Activated CD4-positive, alpha-beta T cell treated with anti-CD3 and anti-CD28 coated beads, Interleukin-2, amount 50 U/mL, for 16 hours (primary cell): ENCODE data around the gene FYB2.
A peak's percentile ranks its signal among the peaks of the same experiment; 100 is the strongest.

ENCODE experiments used
- DNase-seq: peaks from one replicate; pipeline ENCODE4 v3.0.0-alpha.2; 2020

FYB2 gene

GRCh38 chr1:56831871-56832693 is 12.9 kb upstream of the FYB2 start:
- DNase-seq = peak; percentile 64

DNA sequence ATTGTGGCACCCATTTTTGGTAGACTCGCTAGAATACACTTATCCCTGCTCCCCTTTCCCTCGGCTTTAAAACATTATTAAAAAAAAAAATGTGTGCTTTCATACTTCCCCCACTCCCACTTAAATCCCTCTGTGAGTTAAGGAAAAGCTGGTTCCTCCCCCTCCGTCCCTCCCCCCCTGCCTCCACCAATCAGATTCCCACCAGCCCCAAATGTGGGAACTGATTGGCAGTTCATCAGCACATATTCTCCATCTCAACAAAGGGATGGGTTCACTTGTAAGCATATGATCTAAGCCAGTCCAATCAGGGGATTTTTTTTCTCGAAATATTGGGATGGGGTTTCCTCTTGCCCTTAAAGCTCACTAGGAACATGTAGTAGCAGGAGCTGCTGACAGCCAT is 10.8 kb upstream of the FYB2 start:
- DNase-seq = no peak

GRCh38 chr1:56827711-56828110 is 8.5 kb upstream of the FYB2 start:
- DNase-seq = no peak

GRCh38 chr1:56825436-56825835 is 6.2 kb upstream of the FYB2 start:
- no peak for DNase-seq

DNA sequence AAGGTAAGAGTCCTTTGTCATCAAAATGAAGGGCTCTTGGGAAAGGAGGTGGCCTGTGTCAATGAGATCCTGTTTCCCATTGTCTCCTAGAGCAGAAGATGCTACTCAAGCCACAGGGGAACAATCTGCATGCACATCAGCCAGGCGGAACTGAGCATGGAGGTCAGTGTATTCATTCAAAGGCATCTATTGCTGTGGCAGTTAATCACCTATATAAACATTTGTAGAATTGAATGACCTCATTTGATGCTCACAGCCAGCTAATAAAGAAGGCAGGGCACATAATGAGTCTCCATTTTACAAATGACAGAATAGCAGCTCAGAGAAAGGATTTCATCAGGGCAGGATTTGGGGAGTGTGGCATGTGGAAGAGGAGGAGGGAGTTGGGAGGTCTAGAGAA is 5.7 kb upstream of the FYB2 start:
- no peak for DNase-seq

- DNase-seq = no peak
These were observed 5.1 kb upstream of the FYB2 start for GRCh38 chr1:56824271-56824670.

DNA sequence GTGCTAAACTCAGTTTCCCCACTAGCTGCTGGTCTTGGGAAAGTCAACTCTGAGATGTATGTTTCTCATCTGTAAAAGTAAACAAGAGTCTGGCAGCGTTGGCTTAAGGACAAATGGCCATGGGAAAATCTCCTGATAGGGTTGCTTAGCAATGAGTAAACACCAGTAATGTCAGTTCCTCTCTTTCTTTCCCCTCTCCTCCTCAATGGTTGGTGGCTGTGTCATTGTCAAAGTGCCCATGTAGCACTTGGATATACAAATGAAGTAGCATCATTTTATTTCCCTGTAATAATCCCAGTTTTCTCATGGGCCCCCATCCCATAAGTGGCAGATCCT is 2.2 kb upstream of the FYB2 start:
- DNase-seq = no peak

GRCh38 chr1:56820755-56821461 is 1.7 kb upstream of the FYB2 start:
- peak; percentile 71 for DNase-seq

DNA sequence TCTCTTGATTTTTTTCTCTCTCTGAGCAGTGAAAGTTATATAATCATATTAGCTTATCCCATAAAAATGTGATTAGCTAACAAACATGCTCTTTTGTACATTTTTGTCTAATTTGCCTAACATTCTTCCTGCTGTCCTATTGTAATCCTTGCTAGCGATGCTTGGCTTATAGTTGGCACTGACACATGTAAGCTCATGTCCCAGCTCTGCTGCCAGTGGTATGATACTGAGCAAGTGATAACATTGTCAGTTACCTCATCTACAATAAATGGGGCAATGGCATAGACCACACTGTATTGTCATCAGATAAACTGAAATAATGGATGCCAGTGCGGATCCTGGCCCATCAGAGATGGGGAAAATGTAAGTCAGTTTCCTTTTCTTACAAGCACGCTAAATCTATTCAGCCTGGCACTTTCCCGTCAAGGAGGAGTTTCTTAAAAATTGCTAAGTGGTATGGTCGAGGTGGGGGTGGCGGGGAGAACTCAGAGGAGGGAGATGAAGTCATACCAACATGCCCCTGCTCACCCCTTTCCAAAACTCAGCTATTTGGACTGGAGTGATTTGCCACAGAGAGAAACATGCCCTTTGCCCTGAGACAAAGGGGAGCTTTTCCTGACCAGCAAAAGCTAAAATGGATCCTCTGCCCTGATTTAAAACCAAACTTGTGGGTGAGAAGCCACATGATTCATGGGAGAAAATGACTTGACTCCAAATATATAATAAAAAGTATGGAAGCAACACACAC is 1.3 kb downstream of the FYB2 start:
- no peak for DNase-seq

GRCh38 chr1:56816909-56817308 is 2.3 kb downstream of the FYB2 start:
- DNase-seq = no peak

- no peak for DNase-seq
These were observed 2.9 kb downstream of the FYB2 start for GRCh38 chr1:56816264-56816663.

GRCh38 chr1:56814205-56814604 is 5.0 kb downstream of the FYB2 start:
- no peak for DNase-seq

- no peak for DNase-seq
These were observed 7.9 kb downstream of the FYB2 start for GRCh38 chr1:56811331-56811730.

DNA sequence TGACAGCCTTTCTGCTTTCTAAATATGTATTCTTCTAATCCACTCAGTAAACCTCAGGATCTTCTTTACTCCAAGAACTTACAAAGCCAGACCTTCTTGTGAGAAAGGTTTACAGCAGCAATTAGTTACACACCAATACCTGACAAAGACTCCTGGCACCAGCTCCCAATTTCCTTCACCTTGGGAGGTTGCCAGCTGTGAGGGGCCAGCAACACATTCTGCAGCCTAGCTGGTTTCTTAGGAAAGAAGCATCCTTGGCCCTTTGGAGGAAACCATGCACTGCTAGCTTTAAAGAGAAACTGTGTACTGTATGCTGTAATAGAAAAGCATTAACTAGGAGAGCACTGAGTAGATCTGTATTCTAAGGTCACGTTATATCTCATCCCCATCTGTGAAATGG is 10.8 kb downstream of the FYB2 start:
- DNase-seq = no peak

DNA sequence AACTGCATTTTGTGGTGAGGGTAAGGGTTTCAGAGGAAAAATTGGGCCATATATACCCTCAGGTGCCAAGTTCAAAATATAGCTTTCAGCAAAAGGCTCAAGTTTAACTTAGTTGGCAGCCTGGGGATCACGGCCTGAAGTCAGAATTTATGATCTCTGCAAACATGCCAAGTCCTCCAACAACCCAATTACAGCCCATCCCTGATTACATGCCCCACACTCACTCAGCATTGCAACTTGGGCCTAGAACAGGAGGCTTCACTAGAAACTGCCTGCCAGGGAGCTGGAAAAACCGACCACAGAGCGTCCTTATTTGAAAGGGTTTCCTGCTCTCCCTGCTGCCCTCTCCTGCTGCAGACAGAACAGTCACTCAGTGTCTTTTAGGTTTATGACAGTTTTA is 12.4 kb downstream of the FYB2 start:
- DNase-seq = no peak

GRCh38 chr1:56803561-56804156 is 15.5 kb downstream of the FYB2 start:
- DNase-seq = peak; percentile 2

GRCh38 chr1:56799605-56800400 is 19.4 kb downstream of the FYB2 start:
- DNase-seq = no peak

GRCh38 chr1:56798053-56798471 is 21.1 kb downstream of the FYB2 start:
- DNase-seq = no peak

DNA sequence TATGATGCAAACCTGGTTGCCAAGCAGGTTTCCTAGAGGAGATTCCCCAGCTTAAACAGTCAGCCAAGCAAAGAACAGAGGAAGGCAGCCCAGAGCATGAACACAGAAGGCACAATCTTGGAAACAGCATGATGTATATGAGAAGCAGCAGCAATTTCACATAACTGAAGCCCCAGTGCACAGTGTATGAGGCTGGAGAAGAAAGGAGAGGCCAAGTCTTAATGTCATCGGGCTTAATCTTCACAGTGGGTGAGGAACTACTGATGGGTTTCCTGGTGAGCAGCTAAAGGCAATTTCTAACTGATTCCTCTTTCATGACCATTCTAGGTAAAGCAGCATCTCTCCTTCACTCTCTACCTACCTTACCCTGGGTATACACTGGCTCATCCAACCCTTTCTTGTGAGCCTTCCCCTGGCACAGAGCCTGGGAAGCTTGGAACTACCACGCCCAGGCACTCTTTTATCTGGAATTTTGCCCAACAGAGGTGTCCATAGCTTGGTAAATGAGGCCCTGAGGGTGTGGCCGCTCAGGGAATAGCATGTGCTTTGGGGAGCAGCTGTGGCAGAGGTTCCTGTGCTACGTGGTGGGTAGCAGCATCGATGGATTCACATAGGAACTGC is 22.0 kb downstream of the FYB2 start:
- DNase-seq = no peak

DNA sequence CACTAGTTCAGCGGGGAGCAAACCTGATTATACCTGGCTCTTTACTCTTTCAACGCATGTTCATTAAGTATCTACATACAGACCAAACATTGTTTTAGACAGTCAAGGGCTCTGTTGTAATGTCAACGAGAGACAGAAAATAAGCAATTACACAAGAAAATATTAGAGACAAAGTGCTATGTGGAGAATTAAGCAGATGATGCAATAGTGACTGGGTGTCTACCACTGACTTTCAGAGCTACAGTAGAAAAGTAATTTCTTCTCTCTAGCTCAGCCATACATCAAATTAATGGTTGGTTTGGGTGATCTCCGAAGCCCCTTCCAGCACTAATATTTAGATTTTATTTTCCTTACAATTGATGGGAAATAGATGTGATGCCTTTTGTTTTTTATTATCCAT is 23.3 kb downstream of the FYB2 start:
- DNase-seq = no peak

DNA sequence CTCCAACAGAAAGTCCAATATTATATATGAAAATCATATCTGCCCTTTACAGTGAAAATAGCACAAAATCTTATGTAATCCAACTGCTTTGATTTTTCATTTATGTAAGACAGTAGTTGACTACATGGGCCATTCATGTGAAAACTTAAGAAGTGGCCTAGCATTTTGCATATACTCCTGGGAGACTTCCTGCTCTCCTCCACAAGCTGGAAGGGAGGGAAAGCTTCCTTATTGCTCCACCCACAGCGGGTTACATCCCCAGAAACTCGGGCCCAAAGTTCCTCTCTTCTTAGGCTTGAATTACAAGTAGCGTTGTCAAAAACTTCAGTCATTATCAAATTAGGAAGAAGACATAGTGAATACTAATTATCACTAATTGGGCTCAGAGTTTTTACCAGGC is 29.2 kb downstream of the FYB2 start:
- no peak for DNase-seq

DNA sequence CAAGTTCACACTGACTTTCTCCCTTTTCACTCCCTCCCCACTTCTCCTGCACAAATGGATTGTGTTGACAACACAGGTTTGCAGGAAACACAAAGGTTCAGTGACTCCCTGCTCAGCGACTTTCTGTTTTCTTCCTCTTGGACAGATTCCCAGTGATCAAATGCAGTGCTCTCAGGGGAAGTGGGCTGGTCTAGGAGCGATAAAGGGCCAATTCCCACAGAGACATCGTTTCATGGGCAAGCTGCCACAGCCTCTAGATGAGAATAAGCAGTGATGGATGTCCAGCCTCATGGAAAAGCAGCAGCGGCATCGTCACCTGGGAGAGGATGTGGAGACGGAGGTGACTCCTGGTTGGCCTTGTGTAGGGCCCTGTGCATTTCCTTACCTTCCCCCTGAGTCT is 30.6 kb downstream of the FYB2 start:
- no peak for DNase-seq
